ENCODE results near the gene IGFN1.

Gene IGFN1

DNA sequence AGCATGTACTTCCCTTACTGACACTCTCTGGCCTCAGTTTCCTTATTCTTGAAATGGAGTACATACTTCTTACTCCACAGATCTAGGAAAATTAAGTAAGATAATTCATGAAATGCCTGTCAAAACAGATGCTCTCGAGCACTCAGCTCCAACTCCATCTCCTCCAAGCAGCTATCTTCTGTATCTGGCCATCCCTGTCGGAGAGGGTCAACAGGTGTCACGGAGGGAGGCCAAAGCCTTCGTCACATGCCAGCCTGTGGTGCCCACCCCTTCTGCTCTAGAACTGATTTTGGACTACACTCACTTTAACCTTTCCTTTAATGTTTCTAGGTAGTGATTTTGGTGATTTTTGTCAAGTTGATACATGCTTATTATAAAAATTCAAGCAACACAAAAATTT is 73.9 kb downstream of the IGFN1 start:
- FAIRE-seq (no peak), DNase-seq (ENCODE audit: insufficient read length, low spot score) (no peak)
- TF ChIP-seq, protein P1, sequence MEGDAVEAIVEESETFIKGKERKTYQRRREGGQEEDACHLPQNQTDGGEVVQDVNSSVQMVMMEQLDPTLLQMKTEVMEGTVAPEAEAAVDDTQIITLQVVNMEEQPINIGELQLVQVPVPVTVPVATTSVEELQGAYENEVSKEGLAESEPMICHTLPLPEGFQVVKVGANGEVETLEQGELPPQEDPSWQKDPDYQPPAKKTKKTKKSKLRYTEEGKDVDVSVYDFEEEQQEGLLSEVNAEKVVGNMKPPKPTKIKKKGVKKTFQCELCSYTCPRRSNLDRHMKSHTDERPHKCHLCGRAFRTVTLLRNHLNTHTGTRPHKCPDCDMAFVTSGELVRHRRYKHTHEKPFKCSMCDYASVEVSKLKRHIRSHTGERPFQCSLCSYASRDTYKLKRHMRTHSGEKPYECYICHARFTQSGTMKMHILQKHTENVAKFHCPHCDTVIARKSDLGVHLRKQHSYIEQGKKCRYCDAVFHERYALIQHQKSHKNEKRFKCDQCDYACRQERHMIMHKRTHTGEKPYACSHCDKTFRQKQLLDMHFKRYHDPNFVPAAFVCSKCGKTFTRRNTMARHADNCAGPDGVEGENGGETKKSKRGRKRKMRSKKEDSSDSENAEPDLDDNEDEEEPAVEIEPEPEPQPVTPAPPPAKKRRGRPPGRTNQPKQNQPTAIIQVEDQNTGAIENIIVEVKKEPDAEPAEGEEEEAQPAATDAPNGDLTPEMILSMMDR (IDR thresholded peaks at IDR 0.05; ENCODE audit: insufficient read depth, missing control alignments) = no peak

DNA sequence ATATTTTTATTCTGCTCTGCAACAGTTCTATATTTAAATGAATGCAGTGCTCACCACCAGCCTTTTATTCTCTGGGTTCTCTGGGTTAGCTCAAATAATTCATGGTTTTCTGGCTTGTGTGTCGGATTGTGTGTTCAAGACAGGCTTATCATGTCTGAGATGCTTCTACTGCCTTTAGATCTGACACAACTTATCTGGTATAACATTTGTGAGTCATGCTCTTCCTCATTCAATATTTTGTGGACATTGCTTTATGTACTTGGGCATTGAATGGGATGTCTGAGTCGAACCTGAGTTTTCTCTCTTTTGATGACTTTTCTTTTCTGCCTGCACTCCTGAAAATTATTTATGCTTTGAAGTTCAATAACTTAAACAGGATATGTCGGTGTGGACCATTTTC is 75.1 kb downstream of the IGFN1 start:
- FAIRE-seq = peak; percentile 82
- no peak for DNase-seq (ENCODE audit: insufficient read length, low spot score)
- TF ChIP-seq, protein P1 (IDR thresholded peaks at IDR 0.05; ENCODE audit: insufficient read depth, missing control alignments) = no peak

DNA sequence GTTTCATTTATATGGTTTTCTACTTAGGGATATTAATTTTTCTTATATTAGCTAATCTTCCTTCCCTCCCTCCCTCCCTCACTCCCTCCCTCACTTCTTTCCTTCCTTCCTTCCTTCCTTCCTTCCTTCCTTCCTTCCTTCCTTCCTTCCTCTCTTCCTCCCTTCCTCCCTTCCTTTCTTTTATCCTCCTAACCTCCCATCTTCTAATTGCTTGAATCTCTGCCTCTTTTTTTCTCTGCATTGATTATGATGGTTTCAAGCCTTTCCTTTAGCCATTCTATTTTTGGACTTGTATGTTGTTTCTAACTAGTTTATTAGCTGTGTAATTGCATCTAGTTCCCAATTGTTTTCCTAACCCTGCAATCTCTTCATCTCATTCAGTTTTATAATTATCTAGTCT is 75.7 kb downstream of the IGFN1 start:
- TF ChIP-seq, protein P1 (IDR thresholded peaks at IDR 0.05; ENCODE audit: insufficient read depth, missing control alignments) = no peak
- DNase-seq (ENCODE audit: insufficient read length, low spot score) (no peak), FAIRE-seq (no peak)

DNA sequence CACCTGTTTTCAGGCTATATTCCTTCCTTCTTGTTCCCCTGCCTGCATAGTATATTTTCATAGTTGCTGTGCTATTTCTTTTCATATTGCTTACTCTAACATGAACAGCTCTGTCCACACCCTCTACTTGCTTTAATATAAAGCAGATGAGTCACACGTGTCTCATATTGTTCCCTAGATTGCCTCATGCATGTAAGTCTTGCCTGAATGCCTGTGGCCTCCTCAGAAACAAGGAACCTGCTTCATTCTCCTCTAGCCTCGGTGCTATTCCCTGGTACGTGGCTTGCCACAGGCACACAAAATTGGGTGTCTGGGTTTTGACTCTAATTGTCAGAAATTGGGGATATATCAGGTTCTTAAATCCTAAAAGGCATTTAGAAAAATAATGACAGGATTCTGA is 76.2 kb downstream of the IGFN1 start:
- DNase-seq (ENCODE audit: insufficient read length, low spot score) (no peak), FAIRE-seq (no peak)
- TF ChIP-seq, protein P1 (IDR thresholded peaks at IDR 0.05; ENCODE audit: insufficient read depth, missing control alignments) = no peak

DNA sequence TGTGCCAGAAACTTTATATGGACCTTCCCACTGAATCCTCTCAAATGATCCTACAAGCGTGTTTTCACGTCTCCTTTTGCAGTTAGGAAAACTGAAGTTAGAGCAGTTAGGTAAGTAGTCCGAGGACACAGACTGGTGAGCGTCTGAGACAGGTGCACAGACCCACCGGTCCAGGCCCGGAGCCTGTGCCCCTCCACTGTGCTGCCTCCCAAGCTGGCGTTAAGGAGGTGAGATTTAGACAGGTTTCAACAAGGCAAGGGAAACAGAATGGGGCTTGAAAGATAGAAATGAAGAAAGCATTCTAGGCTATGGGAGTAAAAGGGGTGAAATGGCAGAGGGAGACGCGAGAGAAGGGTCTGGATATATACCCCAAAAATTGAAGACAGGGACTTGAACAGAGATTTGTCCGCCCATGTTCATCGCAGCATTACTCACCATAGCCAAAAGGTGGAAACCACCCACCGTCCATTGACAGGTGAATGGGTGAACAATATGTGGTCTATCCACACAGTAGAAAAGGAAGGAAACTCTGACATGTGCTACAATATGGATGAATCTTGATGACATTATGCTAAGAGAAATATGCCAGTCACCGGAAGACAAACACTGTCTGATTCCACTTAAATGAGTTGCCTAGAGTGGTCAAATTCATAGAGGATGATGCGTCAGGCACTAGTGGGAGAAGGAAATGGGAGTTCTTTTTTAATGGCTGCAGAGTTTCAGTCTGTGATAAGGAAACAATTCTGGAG is 77.0 kb downstream of the IGFN1 start:
- DNase-seq (ENCODE audit: insufficient read length, low spot score) (no peak), FAIRE-seq (peak; percentile 92)
- TF ChIP-seq, protein P1 (IDR thresholded peaks at IDR 0.05; ENCODE audit: insufficient read depth, missing control alignments) = no peak

DNA sequence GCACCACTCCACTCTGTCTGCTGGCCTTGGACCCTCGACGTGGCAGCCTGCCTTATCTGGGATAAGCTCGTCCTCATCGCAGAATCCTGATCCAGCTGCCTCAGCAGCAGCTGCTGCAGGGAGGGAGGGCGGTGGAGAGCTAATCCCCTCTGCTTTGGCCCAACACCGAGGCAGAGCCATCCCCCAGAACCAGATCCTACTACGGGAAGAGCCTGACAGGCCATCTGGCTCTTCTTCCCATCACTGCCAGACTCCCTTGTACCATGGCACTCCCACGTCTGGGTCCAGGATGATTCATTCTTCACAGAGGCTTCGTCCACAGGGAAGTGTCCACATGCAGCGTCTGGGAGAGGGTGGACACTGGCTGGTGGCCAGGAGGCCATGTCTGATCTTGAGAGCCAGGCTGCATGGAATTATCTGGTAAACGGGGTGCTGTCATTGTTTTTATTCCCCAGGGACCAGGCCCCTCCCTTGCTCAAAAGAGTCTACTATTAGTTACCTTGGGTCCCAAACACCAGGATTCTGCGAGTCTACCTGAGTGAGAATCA is 78.1 kb downstream of the IGFN1 start:
- peak; percentile 95 for FAIRE-seq
- TF ChIP-seq, protein P1 (IDR thresholded peaks at IDR 0.05; ENCODE audit: insufficient read depth, missing control alignments) = no peak
- peak; percentile 87 for DNase-seq (ENCODE audit: insufficient read length, low spot score)

DNA sequence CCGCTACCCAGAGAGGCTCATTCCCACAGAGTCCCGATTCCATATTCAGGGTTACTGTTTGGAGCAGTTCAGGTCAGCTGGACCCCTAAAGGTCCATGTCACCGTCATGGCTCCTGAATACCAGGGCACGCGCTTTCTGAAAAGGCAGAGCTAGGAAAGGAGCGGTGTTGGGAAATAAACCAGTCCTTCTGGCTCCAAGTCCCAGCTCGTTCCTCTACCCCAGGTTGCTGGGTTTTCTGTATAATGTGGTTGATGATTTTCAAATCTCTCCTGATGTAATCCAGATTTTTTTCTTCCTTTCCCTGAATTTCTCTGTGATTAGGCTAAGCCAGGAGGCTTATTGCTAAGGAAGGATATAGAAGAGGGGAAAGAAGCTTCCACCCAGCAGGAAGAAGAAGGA is 78.7 kb downstream of the IGFN1 start:
- DNase-seq (ENCODE audit: insufficient read length, low spot score) = no peak
- FAIRE-seq = peak; percentile 91

More for the DNA sequence above, 78.7 kb downstream of the IGFN1 start:
- TF ChIP-seq, protein P1 (IDR thresholded peaks at IDR 0.05; ENCODE audit: insufficient read depth, missing control alignments) = no peak

Data from D721Med (cell line).